ENCODE results near the gene HSPB9.

The HSPB9 gene

GRCh38 chr17:42090964-42091790, 31.4 kb upstream of the HSPB9 start:
- Histone ChIP-seq H3K4me3 (ENCODE audit: low read length) (no peak overlapping the region), H3K9ac (ENCODE audit: low read depth, low read length) (no peak overlapping the region), H3K9me3 (ENCODE audit: insufficient read depth, low read depth, low read length) (no peaks in the 10 kb centered on the region)

GRCh38 chr17:42092939-42093338, 29.7 kb upstream of the HSPB9 start:
- H3K36me3 ChIP-seq (ENCODE audit: insufficient read depth, low read depth, low read length), result no peaks in the 10 kb centered on the region
- no peak overlapping the region for H3K9ac ChIP-seq (ENCODE audit: low read depth, low read length)
- no peak overlapping the region for H3K27ac ChIP-seq (ENCODE audit: low read length)
- H3K4me3 ChIP-seq (ENCODE audit: low read length), result no peak overlapping the region
- peaks cover 4% of the 10 kb centered on the region; the same call in 1 of the 2 replicates for H3K4me1 ChIP-seq (ENCODE audit: insufficient read depth, low read length)
- no peaks in the 10 kb centered on the region for H3K9me3 ChIP-seq (ENCODE audit: insufficient read depth, low read depth, low read length)
- peaks cover 25% of the 10 kb centered on the region for H3K27me3 ChIP-seq (ENCODE audit: insufficient read depth, low read length)

More at GRCh38 chr17:42090964-42091790, 31.4 kb upstream of the HSPB9 start:
- Histone ChIP-seq H3K27me3 (ENCODE audit: insufficient read depth, low read length) (peaks cover 7% of the 10 kb centered on the region), H3K4me1 (ENCODE audit: insufficient read depth, low read length) (no peaks in the 10 kb centered on the region), H3K36me3 (ENCODE audit: insufficient read depth, low read depth, low read length) (no peaks in the 10 kb centered on the region), H3K27ac (ENCODE audit: low read length) (no peak overlapping the region)

GRCh38 chr17:42094375-42095069, 28.1 kb upstream of the HSPB9 start:
- Histone ChIP-seq H3K4me3 (ENCODE audit: low read length) (no peak overlapping the region), H3K9ac (ENCODE audit: low read depth, low read length) (no peak overlapping the region), H3K9me3 (ENCODE audit: insufficient read depth, low read depth, low read length) (no peaks in the 10 kb centered on the region), H3K27ac (ENCODE audit: low read length) (no peak overlapping the region), H3K36me3 (ENCODE audit: insufficient read depth, low read depth, low read length) (no peaks in the 10 kb centered on the region), H3K4me1 (ENCODE audit: insufficient read depth, low read length) (peaks cover 4% of the 10 kb centered on the region; the same call in 1 of the 2 replicates), H3K27me3 (ENCODE audit: insufficient read depth, low read length) (peaks cover 39% of the 10 kb centered on the region)

- peaks cover 40% of the 10 kb centered on the region for H3K27me3 ChIP-seq (ENCODE audit: insufficient read depth, low read length)
- peaks cover 4% of the 10 kb centered on the region; the same call in 1 of the 2 replicates for H3K4me1 ChIP-seq (ENCODE audit: insufficient read depth, low read length)
- H3K9ac ChIP-seq (ENCODE audit: low read depth, low read length), result no peak overlapping the region
- H3K27ac ChIP-seq (ENCODE audit: low read length), result no peak overlapping the region
- no peaks in the 10 kb centered on the region for H3K9me3 ChIP-seq (ENCODE audit: insufficient read depth, low read depth, low read length)
- H3K4me3 ChIP-seq (ENCODE audit: low read length), result no peak overlapping the region
- no peaks in the 10 kb centered on the region for H3K36me3 ChIP-seq (ENCODE audit: insufficient read depth, low read depth, low read length)
Observed at GRCh38 chr17:42096360-42097111, 26.1 kb upstream of the HSPB9 start.

GRCh38 chr17:42097691-42098631, 24.6 kb upstream of the HSPB9 start, which contains the start of gene ZNF385C:
Gene ZNF385C (minus strand): TSS chr17:42098473. CDS start chr17:42063056, 35,417 bp downstream.
- peak within 1 kb of the TSS; percentile 64 for H3K4me3 ChIP-seq (ENCODE audit: low read length)

GRCh38 chr17:42098730-42099399, 23.7 kb upstream of the HSPB9 start:
- H3K27ac ChIP-seq (ENCODE audit: low read length), result no peak overlapping the region
- no peaks in the 10 kb centered on the region for H3K36me3 ChIP-seq (ENCODE audit: insufficient read depth, low read depth, low read length)
- peak overlapping the region; percentile 38; the same call in 1 of the 2 replicates for H3K4me3 ChIP-seq (ENCODE audit: low read length)
- H3K9me3 ChIP-seq (ENCODE audit: insufficient read depth, low read depth, low read length), result no peaks in the 10 kb centered on the region
- H3K4me1 ChIP-seq (ENCODE audit: insufficient read depth, low read length), result peaks cover 4% of the 10 kb centered on the region; the same call in 1 of the 2 replicates
- no peak overlapping the region for H3K9ac ChIP-seq (ENCODE audit: low read depth, low read length)
- peaks cover 40% of the 10 kb centered on the region for H3K27me3 ChIP-seq (ENCODE audit: insufficient read depth, low read length)

More at GRCh38 chr17:42097691-42098631, 24.6 kb upstream of the HSPB9 start, which contains the start of gene ZNF385C:
- no peaks in the 10 kb centered on the region for H3K36me3 ChIP-seq (ENCODE audit: insufficient read depth, low read depth, low read length)
- no peaks in the 10 kb centered on the region for H3K9me3 ChIP-seq (ENCODE audit: insufficient read depth, low read depth, low read length)
- H3K27me3 ChIP-seq (ENCODE audit: insufficient read depth, low read length), result peaks cover 40% of the 10 kb centered on the region
- peaks cover 4% of the 10 kb centered on the region; the same call in 1 of the 2 replicates for H3K4me1 ChIP-seq (ENCODE audit: insufficient read depth, low read length)
- no peak within 1 kb of the TSS for H3K27ac ChIP-seq (ENCODE audit: low read length)
- no peak within 1 kb of the TSS for H3K9ac ChIP-seq (ENCODE audit: low read depth, low read length)

- Histone ChIP-seq H3K9ac (ENCODE audit: low read depth, low read length) (no peak overlapping the region), H3K36me3 (ENCODE audit: insufficient read depth, low read depth, low read length) (no peaks in the 10 kb centered on the region), H3K4me1 (ENCODE audit: insufficient read depth, low read length) (peaks cover 4% of the 10 kb centered on the region; the same call in 1 of the 2 replicates), H3K9me3 (ENCODE audit: insufficient read depth, low read depth, low read length) (no peaks in the 10 kb centered on the region), H3K27ac (ENCODE audit: low read length) (no peak overlapping the region), H3K27me3 (ENCODE audit: insufficient read depth, low read length) (peaks cover 28% of the 10 kb centered on the region), H3K4me3 (ENCODE audit: low read length) (no peak overlapping the region)
Observed at GRCh38 chr17:42101513-42102292, 20.9 kb upstream of the HSPB9 start.

GRCh38 chr17:42103221-42103954, 19.2 kb upstream of the HSPB9 start:
- Histone ChIP-seq H3K9ac (ENCODE audit: low read depth, low read length) (no peak overlapping the region), H3K9me3 (ENCODE audit: insufficient read depth, low read depth, low read length) (no peaks in the 10 kb centered on the region), H3K36me3 (ENCODE audit: insufficient read depth, low read depth, low read length) (no peaks in the 10 kb centered on the region), H3K4me3 (ENCODE audit: low read length) (no peak overlapping the region), H3K27ac (ENCODE audit: low read length) (no peak overlapping the region), H3K4me1 (ENCODE audit: insufficient read depth, low read length) (no peaks in the 10 kb centered on the region; the same call in 1 of the 2 replicates), H3K27me3 (ENCODE audit: insufficient read depth, low read length) (peaks cover 12% of the 10 kb centered on the region)

GRCh38 chr17:42104264-42104663, 18.3 kb upstream of the HSPB9 start:
- Histone ChIP-seq H3K27ac (ENCODE audit: low read length) (no peak overlapping the region), H3K27me3 (ENCODE audit: insufficient read depth, low read length) (peaks cover 4% of the 10 kb centered on the region)

More at GRCh38 chr17:42104264-42104663, 18.3 kb upstream of the HSPB9 start:
- no peak overlapping the region for H3K4me3 ChIP-seq (ENCODE audit: low read length)
- H3K9me3 ChIP-seq (ENCODE audit: insufficient read depth, low read depth, low read length), result no peaks in the 10 kb centered on the region
- H3K9ac ChIP-seq (ENCODE audit: low read depth, low read length), result no peak overlapping the region
- no peaks in the 10 kb centered on the region for H3K36me3 ChIP-seq (ENCODE audit: insufficient read depth, low read depth, low read length)
- H3K4me1 ChIP-seq (ENCODE audit: insufficient read depth, low read length), result no peaks in the 10 kb centered on the region
